HEK293 (cell line): ENCODE results near the gene HBZ.

Source experiments
- MYNN ChIP-seq: fragments of 450-650 bp; formaldehyde crosslinking; IDR thresholded peaks from 2 replicates; pipeline ENCODE4 v1.5.1; 2016; ENCODE audit warnings: missing biosample characterization, missing genetic modification characterization, borderline replicate concordance
- PATZ1 ChIP-seq: fragments of 450-650 bp; formaldehyde crosslinking; IDR thresholded peaks from 2 replicates; pipeline ENCODE4 v1.5.1; 2016; ENCODE audit warnings: missing biosample characterization, missing genetic modification characterization
- ZBTB20 ChIP-seq: fragments of 450-650 bp; formaldehyde crosslinking; IDR thresholded peaks from 2 replicates; pipeline ENCODE4 v1.5.1; 2016; ENCODE audit warnings: missing biosample characterization, missing genetic modification characterization
- ZNF24 ChIP-seq: fragments of 450-650 bp; formaldehyde crosslinking; IDR thresholded peaks from 2 replicates; pipeline ENCODE4 v1.5.1; 2016; ENCODE audit warnings: missing biosample characterization, missing genetic modification characterization
- ZNF26 ChIP-seq: fragments of 450-650 bp; formaldehyde crosslinking; IDR thresholded peaks from 2 replicates; pipeline ENCODE4 v1.5.1; 2016; ENCODE audit warnings: missing biosample characterization, missing genetic modification characterization
- ZNF548 ChIP-seq: fragments of 450-650 bp; formaldehyde crosslinking; IDR thresholded peaks from 2 replicates; pipeline ENCODE4 v1.5.1; 2016; ENCODE audit warnings: missing biosample characterization, missing genetic modification characterization
- ZNF76 ChIP-seq: fragments of 450-650 bp; formaldehyde crosslinking; IDR thresholded peaks from 2 replicates; pipeline ENCODE4; 2016; ENCODE audit warnings: low read depth, missing biosample characterization, missing genetic modification characterization, borderline replicate concordance
- TF ChIP-seq, protein P1 (sequence below): fragments of 450-650 bp; formaldehyde crosslinking; IDR thresholded peaks from 2 replicates; pipeline ENCODE4 v1.5.1; 2016; ENCODE audit warnings: missing biosample characterization, missing genetic modification characterization
- TF ChIP-seq, protein P2 (sequence below): fragments of 450-650 bp; formaldehyde crosslinking; IDR thresholded peaks from 2 replicates; pipeline ENCODE4 v1.5.1; 2016; ENCODE audit warnings: missing biosample characterization, missing genetic modification characterization
- TF ChIP-seq, protein P3 (sequence below): sonication (generic); formaldehyde crosslinking; IDR thresholded peaks from 2 replicates; pipeline ENCODE4 v1.8.1; 2022; ENCODE audit warnings: mild to moderate bottlenecking, moderate library complexity, missing genetic modification reagents

- TF ChIP-seq, protein P1, sequence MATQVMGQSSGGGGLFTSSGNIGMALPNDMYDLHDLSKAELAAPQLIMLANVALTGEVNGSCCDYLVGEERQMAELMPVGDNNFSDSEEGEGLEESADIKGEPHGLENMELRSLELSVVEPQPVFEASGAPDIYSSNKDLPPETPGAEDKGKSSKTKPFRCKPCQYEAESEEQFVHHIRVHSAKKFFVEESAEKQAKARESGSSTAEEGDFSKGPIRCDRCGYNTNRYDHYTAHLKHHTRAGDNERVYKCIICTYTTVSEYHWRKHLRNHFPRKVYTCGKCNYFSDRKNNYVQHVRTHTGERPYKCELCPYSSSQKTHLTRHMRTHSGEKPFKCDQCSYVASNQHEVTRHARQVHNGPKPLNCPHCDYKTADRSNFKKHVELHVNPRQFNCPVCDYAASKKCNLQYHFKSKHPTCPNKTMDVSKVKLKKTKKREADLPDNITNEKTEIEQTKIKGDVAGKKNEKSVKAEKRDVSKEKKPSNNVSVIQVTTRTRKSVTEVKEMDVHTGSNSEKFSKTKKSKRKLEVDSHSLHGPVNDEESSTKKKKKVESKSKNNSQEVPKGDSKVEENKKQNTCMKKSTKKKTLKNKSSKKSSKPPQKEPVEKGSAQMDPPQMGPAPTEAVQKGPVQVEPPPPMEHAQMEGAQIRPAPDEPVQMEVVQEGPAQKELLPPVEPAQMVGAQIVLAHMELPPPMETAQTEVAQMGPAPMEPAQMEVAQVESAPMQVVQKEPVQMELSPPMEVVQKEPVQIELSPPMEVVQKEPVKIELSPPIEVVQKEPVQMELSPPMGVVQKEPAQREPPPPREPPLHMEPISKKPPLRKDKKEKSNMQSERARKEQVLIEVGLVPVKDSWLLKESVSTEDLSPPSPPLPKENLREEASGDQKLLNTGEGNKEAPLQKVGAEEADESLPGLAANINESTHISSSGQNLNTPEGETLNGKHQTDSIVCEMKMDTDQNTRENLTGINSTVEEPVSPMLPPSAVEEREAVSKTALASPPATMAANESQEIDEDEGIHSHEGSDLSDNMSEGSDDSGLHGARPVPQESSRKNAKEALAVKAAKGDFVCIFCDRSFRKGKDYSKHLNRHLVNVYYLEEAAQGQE = no peak
- no peak for TF ChIP-seq ZBTB20
- TF ChIP-seq, protein P2, sequence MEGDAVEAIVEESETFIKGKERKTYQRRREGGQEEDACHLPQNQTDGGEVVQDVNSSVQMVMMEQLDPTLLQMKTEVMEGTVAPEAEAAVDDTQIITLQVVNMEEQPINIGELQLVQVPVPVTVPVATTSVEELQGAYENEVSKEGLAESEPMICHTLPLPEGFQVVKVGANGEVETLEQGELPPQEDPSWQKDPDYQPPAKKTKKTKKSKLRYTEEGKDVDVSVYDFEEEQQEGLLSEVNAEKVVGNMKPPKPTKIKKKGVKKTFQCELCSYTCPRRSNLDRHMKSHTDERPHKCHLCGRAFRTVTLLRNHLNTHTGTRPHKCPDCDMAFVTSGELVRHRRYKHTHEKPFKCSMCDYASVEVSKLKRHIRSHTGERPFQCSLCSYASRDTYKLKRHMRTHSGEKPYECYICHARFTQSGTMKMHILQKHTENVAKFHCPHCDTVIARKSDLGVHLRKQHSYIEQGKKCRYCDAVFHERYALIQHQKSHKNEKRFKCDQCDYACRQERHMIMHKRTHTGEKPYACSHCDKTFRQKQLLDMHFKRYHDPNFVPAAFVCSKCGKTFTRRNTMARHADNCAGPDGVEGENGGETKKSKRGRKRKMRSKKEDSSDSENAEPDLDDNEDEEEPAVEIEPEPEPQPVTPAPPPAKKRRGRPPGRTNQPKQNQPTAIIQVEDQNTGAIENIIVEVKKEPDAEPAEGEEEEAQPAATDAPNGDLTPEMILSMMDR = no peak
- TF ChIP-seq MYNN (tag by site-specific recombination) = no peak
- TF ChIP-seq, protein P3, sequence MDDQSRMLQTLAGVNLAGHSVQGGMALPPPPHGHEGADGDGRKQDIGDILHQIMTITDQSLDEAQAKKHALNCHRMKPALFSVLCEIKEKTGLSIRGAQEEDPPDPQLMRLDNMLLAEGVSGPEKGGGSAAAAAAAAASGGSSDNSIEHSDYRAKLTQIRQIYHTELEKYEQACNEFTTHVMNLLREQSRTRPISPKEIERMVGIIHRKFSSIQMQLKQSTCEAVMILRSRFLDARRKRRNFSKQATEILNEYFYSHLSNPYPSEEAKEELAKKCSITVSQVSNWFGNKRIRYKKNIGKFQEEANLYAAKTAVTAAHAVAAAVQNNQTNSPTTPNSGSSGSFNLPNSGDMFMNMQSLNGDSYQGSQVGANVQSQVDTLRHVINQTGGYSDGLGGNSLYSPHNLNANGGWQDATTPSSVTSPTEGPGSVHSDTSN (CRISPR knock-in tag) = no peak
- no peak for TF ChIP-seq ZNF548
- no peak for TF ChIP-seq ZNF76
- TF ChIP-seq PATZ1 = no peak
- TF ChIP-seq ZNF26 (tag by site-specific recombination) = no peak
- no peak for TF ChIP-seq ZNF24 (tag by site-specific recombination)
These were observed 2.6 kb downstream of the HBZ start for GRCh38 chr16:155031-155398.
